HG02973 (cell line): ENCODE data around the gene TIPRL.

Experiments
- ATAC-seq: cut with Tn5 transposase; IDR thresholded peaks from one replicate; pipeline ENCODE4 v1.9.1; 2021; ENCODE audit warnings: moderate library complexity; ENCODE audit not compliant: unreplicated experiment

Gene TIPRL

DNA sequence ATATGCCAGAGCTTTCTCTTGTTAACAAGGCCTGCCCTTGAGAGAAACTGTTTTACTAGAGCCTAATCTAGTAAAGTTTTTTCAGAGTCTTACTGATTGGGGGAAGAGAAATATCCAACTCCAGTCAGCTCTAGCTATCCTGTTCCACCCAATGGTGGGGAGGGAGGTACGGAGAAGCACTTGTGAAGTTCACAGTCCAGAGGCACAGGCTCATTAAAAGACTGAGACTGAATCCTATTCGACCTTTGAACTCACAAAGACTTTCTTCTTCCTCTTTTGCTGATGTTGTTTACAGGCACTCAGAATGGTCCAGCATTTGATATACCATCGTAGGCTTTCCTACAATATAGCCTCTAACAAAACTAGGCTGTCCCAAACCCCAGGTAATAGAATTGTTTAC, 31.6 kb downstream of the TIPRL start:
- ATAC-seq: no peak

DNA sequence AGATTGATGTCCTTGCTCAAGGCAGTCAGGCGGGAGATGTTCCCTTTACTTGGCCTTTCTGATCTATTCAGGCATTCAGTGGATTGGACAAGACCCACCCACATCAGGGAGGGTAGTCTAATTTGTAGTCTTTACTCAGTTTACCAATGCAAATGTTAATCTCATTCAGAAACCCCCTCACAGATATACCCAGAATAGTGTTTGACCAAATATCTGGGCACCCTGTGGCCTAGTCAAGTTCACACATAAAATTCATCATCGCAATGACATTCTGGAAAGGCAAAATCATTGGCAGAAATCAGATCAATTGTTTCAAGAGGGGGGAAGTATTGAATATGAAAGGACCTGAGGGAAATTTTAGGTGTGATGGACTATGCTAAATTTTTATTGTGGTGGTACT, 34.6 kb downstream of the TIPRL start:
- ATAC-seq: no peak

DNA sequence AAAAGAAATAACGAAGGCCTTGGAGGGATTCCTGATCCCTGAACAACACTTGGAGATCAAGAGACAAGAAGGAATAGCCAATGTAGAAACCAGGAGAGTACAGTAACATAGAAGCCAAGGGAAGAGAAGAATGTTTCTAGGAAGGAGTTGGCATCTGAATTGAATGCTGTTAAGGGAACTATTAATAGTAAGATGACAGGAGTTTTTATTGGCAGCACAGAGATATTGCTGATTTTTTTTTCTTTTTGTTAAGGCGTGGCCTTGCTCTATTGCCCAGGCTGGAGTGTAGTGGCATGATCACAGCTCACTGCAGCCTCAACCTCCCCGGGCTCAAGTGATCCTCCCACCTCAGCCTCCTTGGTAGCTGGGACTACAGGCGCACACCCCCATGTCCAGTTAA, 37.4 kb downstream of the TIPRL start:
- ATAC-seq: no peak

DNA sequence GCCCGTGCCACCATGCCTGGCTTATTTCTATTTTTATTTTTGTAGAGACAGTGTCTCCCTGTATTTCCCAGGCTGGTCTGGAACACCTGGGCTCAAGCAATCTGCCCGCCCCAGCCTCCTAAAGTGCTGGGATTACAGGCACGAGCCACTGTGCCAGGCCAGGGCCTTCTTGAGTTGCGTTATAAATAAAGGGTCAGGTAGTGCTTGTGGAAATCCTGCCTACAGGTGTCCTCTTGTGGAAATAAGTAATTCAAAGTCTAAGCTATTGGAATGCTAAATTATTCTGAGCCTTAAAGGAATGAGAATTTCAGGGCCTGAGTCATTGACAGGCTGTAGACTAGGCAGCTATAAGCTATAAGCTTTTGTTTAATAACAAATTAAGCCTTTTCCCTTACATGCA, 38.9 kb downstream of the TIPRL start:
- no peak for ATAC-seq

DNA sequence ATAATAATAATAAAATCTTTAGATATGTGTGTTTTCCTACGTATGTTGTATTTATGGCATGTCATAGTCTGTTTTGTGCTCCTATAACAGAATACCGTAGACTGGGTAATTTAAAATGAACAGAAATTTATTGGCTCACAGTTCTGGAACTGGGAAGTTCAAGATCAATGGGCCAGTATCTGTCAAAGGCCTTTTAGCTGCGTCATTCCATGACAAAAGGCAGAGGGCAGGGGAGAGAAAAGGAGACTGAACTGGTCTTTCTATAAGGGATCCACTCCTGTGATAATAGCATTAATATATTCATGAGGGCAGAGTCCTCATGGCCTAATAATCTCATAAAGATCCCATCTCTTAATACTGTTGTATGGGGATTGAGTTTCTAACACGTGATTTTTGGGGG, 39.9 kb downstream of the TIPRL start:
- no peak for ATAC-seq

DNA sequence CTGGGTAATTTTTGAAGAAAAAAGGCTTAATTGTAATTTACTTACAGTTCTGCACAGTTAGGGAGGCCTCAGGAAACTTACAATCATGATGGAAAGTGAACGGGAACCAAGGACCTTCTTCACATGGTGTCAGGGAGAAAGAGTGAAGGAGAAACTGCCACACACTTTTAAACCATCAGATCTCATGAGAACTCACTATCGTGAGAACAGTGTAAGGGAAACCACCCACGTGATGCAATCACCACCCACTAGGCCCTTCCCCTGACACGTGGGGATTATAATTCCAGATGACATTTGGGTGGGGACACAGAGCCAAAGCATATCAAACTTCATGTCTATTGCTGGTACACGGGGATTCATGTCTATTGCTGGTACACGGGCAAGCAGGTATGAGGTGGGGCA, 41.7 kb downstream of the TIPRL start:
- no peak for ATAC-seq

DNA sequence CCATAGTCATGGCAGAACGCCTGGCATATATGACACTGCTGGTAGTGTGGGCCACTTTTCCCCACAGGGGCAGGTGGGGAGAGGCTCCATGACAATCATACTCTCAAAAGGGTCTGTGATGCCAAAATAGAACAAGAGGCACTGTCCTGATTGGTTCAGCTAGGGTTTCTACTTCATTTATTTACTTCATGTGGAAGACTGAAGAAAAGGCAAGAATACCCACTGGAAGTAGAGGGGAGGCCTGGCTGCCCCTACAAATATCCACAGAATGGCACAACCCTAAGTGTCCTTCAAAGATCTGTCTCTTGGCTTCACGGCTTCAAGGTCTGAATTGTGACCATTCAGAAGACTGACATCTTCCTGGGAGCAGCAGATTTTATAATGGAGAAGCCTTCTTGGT, 42.5 kb downstream of the TIPRL start:
- no peak for ATAC-seq

DNA sequence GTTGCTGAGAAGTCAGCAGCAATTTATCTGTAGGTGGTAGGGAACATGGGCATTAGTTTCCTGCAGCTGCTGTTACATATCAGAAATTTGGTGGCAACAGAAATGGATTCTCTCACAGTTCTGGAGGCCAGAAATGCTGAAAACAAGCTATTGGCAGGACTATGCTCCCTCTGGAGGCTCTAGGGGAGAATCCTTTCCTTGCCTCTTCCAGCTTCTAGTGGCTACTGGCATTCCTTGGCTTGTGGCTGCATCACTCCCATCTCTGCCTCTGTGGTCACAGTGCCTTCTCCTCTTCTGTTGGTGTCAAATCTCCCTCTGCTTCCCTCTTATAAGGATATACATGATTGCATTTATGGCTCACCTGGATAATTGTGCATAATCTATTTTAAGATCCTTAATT, 44.5 kb downstream of the TIPRL start:
- no peak for ATAC-seq

DNA sequence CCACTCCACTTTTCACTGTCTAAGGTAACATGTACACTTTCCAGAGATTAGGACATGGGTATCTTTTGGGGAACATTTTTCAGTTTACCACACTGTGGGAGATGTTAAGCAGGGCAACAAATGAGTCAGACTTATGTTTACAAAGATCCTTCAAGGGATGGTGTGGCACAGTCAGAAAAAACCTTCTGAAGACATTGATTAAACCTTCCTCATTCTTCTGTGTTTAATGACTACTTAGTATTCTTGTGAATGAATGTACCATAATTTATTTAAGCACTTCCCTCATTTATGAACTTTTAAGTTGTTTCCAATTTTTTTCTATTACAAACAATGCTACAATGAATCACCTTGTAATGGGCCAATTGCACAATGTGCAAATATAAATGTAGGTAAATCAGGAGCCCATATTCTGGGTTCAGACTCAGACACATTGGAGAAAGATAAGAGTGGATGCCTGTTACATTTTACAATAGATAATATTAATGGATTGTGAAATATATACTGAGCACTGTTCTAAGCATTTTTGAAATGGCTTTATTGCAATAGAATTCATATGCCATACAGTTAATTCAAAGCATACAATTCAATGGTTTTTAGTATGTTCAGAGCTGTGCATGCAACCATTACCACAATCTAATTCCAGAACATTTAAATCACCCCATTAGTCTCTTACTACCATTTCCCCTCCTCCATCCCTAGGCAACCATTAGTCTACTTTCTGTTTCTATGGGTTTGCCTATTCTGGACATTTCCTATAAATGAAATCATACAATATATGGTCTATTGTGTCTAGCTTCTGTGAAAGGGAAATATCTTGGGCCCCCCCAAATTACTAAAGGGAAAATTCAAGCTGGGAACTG, 45.1 kb downstream of the TIPRL start:
- no peak for ATAC-seq

DNA sequence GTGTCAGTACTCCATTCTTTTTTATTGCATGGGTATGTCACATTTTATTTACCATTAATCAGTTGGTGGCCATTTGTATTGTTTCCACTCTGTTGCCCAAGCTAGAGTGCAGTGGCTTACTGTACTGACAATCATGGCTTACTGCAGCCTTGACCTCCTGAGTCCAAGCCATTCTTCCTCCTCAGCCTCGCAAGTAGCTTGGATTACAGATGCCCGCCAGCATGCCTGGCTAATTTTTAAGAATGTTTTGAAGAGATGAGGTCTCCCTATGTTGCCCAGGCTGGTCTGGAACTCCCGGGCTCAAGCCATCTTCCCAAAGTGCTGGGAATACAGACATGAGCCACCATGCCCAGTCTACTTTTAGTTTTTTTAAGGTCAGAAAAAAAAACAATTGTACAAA, 46.2 kb downstream of the TIPRL start:
- no peak for ATAC-seq

DNA sequence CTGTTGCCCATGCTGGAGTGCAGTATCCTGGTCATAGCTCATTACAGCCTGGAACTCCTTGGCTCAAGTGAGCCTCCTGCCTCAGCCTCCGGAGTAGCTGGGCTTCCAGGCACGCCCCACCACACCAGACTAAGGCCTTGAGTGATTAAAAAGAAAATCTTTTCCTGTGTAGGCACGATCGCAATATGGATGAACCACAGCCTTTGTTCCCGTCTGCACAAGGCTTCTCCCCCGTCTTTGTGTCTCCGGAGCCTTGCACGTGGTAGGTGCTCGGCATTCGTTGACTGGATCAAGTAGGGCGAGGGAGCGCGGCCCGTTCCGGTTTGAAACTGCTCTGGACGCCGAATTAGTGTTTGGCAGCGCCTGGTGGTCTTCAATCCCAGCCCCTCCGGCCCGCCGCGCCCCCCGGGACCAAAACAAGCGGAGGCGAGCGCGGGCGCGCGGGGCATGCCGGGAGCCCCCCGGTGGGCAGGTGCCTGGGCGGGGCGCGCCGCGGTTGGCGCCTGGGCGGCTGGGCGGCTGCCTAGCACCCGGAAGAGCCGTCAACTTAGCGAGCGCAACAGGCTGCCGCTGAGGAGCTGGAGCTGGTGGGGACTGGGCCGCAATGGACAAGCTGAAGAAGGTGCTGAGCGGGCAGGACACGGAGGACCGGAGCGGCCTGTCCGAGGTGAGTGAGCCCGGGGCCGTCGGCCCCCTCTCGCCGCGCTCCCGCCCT, 46.9 kb downstream of the TIPRL start, which contains the start of gene SFT2D2:
TSS of gene SFT2D2 (plus strand) at position 529 of the 715 bp plus-strand sequence. CDS start at position 605, 76 bp downstream.
- ATAC-seq: peak; percentile 66

DNA sequence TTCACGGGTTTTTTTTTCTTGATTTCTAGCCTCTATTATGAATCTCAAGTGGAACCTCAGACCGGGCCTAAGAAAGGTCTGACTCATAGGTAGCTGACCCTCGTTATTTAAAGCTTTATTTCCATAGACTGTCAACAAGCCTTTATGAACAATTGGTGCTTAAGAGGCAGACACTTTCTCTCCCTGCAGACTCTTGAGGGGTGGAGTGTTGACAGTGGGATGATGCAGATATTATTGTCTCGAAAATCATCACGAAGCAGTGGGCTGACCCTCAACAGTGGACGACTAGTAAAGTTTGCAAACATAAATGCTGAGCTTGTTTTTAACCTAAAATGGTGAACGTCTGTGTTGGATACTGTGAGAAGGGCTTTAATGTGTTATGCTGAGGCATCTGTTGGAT, 48.9 kb downstream of the TIPRL start:
- ATAC-seq: peak; percentile 21

DNA sequence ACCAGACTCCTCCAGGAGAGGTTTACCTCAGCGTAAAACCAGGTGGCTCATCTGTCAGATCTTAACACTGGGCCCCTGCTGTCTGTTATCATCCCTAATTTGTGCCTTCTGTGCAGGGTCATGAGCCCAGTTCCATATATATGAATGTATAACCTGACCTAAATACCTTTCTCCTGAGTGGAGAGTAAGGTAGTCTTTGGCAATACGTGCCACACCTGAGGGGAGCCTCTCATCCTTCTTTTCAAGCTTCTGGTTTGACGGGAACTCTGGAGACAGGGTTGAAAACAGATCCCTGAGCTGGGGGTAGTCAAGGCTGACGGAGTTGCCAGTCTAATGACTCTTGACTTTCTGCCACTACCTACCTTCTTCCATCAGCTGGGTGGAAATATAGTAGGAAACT, 51.1 kb downstream of the TIPRL start:
- ATAC-seq: no peak

DNA sequence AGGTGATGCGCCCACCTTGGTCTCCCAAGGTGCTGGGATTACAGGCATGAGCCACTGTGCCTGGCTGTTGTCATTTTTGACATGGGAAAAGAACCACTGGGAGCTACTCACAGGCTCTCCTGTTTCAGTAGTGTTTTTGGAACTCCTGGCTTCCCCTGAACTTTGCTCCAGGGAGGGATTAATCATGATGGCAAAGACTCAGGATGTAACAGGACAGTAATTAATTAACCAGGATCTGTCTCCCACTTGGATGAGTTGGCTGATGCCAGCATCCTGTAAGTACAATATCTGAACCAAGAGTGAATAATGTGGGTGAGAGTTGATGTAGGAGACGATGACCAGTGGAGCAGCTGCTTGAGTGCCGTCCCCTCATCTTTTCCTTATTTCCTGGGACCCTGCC, 51.9 kb downstream of the TIPRL start:
- ATAC-seq: no peak

DNA sequence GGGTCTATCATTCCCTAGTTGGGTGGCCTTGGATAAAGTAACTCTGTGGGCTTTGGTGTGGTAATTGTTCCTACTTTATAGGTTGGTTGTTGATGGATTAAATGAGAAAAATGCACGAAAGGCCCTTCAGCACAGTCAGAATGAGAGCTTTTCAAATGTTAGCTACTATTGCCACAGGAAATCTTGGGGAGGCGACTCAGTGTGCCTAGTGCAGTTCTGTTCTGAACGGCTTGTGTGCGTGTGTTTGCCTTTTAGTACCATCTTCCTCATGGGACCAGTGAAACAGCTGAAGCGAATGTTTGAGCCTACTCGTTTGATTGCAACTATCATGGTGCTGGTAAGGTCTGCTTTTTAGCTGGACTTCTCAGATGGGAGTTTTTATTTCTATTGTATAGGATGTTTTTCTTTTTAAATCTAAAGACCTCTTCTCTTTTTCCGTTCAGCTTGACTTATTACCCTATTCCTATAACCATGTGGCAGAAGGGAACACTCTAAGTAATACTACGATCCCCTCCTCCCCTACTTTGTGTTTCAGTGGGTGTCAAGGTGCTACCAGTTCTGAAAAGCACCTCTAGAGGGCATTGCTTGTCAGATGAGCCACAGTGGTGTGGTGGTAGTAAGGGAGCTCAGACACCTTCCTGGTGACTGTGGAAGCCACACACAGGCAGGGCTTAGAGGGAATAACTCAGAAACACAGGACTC, 56.2 kb downstream of the TIPRL start:
- ATAC-seq: peak; percentile 82

DNA sequence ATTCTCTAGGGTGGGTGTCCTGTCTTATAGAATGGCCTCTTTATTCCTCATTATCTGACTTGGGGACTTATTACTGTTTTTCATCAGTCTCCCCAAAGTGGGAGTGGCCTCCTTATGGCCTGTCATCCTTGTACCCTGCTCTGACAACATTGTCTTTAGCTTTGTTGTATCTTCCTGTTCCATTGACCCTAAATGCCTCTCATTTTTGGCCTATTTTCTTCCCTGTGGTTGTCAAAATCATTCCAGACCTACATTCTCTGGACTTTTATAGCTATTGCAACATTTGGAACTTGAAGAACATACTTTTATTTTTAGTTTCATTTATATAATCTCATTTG, 56.8 kb downstream of the TIPRL start:
- ATAC-seq: no peak

DNA sequence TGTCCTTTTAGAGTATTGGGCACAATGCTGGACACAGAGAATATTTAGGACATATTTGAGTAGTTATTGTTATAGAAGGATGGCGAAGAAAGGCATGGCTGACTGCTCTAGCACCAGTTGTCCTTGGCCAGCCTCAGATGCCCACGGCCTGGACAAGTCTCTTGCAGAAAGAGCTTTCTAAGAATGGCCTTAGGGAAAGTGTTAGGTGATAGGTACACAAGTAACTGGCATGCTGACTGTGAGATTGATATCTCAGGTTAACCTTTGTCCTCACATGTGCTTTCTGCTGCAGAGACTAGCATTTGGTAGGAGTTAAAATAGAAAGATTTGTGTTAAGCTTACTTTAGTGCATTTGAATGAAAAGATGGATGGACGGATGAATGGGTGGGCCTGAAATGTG, 57.2 kb downstream of the TIPRL start:
- no peak for ATAC-seq

DNA sequence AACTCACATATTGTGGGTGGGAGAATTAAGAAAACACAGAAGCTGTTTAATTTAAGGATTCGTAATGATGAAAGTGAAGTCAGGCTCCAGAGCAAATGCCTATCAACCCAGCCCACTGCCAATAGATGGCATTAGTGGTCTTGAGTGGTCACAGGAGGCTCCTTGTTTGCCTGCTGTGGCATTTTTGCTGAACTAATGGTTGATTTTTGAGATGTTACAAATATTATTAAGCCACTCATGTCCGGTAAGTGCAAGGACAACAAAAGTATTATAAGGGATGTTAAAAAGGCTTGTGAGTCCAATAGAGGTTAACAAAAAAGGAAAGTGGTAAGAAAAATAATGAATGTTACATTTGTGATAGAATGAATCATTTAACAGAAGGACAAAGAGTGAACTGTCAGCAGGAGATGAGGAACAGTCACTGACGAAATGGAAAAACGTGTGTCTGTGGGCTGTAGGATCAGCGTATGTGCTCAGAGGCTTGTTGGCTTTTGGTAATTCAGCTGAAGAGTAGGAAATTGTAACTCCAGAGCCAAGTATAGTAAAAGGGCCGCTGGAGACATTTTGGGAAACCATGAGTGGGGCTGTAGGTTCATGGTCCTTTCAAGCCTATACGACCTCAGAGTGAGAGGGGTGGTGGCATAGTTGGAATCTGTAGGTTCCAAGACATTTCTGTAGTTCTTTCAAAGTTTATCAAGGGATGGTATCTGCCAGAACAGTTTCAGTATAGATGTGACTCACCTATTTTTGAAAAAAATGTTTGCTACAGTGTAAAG, 58.3 kb downstream of the TIPRL start:
- ATAC-seq: no peak

DNA sequence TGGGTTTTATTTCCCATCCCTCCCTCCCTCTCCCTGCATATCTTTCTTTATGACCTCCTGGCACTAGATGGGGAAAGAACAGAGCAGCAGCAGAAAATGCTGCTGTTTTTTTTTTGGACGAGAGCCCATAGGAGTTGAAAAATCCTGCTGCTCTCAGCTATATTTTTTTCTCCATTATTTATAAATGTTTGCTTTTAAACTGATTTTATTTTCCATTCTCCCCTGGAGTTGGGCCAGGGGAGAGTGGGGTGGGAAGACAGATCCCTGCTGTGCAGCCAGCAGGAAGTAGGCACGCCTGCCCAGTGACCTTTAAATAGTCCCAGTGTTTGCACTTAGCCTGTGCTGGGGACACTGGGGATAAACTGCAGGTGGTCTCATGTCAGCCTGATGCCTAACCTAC, 64.4 kb downstream of the TIPRL start:
- no peak for ATAC-seq

DNA sequence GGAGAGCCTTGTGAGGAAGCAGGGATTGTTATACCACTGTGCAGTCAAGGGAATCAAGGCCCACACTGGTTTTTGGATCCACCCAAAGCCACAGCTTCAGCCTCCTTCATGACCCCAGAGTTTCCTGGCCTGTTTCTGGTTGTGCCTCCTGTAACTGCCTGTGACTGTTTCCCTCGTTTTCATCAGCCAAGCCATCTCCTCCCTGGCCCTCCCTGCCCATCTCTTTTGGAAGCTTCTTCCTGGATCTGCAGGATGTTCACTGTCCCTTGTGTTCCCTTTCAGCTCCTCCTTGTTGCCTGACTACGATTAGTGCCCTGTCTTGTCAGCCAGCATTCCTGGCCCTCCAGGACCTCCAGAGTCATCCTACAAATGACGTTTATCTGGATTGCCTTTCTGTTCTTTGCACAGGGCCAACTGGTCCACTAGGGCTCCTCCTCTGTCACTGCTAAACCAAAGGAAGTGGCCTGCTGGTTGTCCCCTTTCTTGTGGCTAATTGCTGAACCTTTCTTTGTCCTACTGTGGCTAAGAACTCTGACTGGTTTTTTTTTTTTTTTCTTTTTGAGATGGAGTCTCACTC, 65.0 kb downstream of the TIPRL start:
- no peak for ATAC-seq

DNA sequence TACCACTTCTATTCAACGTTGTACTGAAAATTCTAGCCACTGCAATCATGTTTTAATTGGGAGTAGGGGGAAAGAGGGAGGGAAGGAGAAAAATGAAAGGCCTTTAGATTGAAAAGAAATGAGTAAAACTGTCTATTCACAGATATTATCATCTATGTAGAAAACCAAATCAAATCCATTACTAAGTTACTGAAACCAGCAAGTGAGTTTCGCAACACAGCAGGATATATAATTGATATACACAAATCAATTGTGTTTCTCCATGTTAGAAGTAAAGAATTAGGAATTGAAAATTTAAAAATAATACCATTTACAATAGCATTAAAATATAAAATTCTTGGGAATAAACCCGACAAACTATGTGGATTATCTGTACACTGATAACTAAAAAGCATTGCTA, 66.3 kb downstream of the TIPRL start:
- ATAC-seq: no peak
